Embryonic facial prominence (tissue), 1 donor: ENCODE results near the gene SIRPB1.
"Not testable (repeated sequence)": the region's sequence is repeated elsewhere in the genome, so short reads cannot be mapped to it uniquely, and the experiment has no call there.

ENCODE experiments used
- DNase-seq: peaks from one replicate; pipeline ENCODE4 v3.0.0-alpha.2; 2016; ENCODE audit errors: extremely low spot score

SIRPB1 gene

GRCh38 chr20:1637226-1637625 is 17.4 kb upstream of the SIRPB1 start:
- no peak for DNase-seq

DNA sequence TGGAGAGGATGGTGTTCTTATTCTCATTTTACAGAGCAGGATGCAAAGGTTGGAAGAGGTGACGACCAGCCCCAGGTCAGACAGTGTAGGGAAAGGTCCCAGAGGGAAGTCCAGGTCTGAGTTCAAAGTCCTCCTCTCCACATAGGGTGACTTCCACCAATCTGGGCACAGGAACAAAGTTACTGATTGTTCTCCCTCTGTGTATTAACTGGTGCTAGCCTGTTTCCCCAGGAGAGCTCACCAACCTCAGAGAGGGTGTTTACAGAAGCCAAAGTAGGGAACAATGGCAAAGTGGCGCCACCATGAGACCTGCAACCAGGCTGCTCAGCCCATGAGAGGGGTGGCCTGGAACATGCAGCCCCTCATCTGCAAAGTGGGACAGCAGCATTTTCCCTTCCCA is 16.8 kb upstream of the SIRPB1 start:
- no peak for DNase-seq

DNA sequence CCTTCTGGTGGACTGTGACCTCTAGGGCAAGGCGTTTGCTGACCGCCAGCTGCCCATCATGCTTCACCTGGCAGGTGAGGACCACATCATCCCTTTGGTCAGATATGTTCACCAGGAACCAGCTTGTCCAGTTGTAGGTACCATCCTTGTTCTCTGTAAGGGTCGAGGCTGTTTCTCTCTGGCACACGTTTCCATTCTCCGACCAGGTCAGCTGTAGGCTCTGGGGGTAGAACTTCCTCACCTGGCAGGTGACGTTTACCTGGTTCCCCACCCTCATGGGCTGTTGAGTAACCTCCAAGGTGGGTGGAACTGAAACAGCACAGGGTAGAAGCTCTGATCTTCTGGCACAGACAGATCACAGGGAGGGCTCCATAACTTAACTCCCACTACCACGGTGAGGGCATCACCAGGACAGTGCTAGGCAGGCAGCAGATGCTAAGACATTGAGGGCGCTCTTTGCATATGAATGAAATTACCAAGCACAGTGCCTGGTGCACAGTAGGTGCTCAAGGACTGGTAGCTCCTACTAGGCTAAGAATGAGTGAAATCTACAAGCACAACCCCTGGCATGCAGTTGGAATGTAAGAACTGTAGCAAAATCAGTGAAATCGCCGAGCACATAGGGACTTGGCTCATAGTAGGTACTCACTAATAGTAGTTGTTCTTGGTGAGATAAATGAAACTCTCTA is 15.6 kb upstream of the SIRPB1 start:
- no peak for DNase-seq

DNA sequence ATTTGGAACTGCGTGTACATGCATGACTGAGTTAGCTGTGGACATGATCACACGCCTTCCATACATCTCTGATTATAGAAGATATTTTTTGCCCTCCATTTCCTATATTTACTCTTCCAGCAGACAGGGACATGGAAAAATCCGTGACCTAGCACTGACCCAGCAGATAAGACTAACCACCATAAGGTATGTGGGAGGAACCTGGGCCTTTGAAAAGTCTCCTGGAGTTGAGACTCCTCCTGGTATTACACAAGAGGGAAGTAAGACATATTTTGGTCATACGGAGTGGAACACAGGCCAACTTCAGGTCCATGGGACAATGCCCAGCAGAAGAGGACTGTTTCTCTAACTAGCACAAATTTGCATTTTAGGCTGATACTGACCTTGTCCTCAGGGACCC is 13.7 kb upstream of the SIRPB1 start:
- DNase-seq: no peak

DNA sequence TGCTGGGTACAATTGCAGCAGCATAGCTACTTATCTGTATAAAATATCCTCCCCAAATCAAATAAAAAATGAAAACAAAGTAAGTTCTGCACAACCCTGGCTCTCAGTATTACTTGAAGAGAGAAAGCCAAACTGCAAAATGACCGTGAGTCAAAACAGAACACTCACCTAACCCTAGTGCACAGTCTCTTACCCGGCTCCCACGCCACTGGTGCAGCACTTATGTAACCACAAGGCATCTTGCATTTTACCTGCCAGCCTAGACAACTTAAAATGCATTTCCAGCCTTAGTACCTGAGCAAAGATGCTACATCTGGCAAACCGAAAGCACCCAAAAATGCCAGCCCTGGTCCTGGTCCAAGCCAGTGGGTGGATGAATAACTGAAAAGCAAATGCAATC is 12.4 kb upstream of the SIRPB1 start:
- DNase-seq: no peak

DNA sequence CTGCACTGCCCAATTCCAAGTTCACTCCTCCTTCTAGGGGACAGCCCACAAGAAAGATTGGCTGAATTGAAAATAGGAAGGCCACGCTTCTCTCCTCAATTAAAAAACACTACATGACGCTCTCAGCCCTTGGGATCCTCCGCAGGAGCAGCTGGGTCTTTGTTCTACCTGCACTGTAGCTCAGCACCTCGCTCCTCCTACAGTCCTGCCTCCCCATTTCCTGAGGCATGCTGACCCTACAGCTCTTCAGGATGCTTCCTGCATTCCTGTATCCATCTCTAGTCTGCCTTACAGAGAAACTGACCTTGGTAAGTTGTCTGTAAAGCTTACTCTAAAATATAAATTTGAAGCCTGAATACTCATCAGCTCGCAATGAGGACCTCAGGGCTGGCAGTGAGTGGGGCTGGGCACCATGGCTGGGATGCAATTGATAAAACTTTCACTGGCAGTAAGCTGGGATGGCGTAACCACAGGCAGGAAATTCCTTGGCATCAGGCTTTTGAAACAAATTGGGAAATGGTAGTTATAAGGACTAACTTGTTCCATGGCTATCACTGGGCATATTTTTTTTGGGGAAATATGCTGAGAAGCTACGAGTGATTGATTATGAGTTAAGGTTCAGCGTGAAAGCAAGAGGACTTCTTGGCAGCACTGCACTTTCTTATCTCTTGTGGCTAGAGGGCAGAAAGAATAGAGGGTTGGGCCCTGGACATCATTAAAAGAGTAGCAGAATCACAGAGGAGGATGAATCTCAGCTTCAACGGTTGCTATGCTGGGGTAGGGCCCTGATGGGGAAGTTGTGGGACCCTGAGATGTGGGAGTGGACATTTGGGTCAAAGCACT is 11.7 kb upstream of the SIRPB1 start:
- no peak for DNase-seq

DNA sequence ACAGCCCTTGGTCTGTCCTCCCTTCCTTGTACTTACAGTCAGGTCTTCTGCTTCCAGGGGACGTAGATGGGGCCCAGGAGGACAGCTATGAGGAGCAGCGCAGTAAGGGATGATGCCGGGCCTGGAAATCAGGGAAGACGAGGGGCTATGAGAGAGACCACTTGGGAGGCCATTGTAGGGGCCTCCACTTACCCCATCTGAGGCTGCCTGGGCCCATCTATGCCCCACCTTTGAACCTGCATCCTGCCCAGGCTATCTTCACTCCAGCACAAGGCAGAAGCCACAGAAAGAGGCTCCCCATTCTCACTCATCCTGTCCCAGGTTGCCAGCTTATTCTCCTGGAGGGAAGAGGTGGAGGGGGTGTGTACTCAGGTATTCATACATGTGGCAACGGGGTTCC is 10.4 kb upstream of the SIRPB1 start:
- no peak for DNase-seq

DNA sequence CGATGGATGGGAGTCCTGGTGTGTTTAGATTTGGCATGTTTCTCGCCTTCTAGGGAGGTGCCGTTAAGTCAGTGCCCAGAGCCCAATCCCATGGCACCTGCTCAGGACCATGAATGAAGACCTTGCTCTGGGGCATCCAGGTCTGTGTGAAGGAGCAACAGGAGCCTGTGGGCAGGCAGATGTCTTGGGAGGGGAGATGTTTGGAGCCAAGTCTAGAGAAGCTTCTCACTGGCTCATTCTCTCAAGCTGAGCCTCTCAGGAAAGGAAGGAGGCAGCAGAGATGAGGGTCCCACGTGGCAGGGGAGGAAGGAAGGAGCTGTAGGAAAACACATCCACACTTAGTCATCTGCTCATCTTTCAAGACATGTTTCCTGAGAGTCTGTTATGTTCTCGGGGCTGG is 9.5 kb upstream of the SIRPB1 start:
- DNase-seq: no peak

DNA sequence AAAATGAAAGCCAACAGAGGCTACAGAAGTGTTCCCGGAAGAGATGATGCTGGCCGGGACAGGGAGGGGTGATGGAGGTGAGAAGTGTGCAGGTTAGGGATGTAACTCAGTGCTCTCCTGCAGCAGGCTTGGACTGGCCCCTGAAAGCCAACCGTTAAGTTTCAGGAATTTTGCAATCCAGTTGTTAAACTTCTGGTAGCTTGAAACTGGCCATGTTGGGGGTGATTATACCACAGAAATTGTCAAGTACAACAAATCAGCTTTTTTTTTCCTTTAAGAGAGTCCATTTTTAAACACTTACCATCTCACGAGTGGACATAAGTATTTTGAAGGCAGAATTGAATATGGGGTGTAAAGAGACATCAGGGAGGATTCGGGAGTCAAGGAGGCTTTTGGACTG is 8.8 kb upstream of the SIRPB1 start:
- DNase-seq: no peak

DNA sequence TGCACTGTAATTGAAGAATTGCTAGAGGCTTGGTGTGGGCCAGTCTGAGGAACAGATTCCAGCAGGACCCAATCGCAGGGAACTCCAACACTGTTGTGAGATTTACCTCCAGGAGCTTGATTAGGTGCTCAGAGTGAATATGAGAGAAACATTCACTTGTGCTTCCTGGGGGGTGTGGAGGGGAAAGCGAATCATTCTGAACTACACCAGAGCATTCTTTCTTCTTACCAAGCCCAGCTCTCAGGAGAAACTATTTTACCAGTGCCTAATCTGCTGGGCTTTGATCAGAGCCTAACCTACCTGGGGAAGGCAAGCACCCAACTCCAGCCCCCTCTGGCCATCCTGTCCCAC is 7.4 kb upstream of the SIRPB1 start:
- no peak for DNase-seq

- DNase-seq: no peak
Observed at GRCh38 chr20:1626528-1627199, 6.9 kb upstream of the SIRPB1 start.

GRCh38 chr20:1625083-1625690 is 5.4 kb upstream of the SIRPB1 start:
- no peak for DNase-seq

GRCh38 chr20:1623501-1624205 is 3.8 kb upstream of the SIRPB1 start:
- no peak for DNase-seq

DNA sequence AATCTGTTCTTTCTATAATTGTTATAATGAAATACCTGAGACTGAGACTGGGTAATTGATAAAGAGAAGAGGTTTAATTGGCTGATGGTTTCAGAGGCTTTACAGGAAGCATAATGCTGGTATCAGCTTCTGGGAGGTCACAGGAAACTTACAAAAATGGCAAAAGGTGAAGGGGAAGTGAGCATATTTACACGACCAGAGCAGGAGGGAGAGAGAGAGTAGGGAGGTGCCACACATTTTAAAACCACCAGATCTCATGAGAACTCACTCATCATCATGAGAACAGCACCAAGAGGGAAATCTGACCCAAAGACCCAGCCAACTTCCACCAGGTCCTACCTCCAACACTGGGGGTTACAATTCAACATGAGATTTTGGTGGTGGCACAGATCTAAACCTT is 2.6 kb upstream of the SIRPB1 start:
- DNase-seq: no peak

DNA sequence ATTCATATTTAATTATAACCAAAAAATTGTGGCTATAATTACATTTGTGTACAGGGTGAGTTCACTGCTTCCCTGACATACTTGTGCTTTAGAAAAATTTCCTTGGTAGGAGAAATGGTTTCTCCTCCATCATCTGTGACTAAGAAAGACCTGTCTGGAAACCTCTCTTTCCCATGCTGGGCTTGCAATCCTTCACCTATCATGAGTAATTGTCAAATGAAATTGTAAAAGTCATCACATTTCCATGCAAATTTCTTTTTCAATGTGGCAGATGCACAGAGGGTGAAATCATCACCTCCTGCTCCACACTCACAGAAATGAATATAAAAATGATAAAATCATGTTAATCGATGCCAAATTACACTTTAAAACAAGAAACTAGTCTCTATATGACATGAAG is 1.5 kb upstream of the SIRPB1 start:
- no peak for DNase-seq

DNA sequence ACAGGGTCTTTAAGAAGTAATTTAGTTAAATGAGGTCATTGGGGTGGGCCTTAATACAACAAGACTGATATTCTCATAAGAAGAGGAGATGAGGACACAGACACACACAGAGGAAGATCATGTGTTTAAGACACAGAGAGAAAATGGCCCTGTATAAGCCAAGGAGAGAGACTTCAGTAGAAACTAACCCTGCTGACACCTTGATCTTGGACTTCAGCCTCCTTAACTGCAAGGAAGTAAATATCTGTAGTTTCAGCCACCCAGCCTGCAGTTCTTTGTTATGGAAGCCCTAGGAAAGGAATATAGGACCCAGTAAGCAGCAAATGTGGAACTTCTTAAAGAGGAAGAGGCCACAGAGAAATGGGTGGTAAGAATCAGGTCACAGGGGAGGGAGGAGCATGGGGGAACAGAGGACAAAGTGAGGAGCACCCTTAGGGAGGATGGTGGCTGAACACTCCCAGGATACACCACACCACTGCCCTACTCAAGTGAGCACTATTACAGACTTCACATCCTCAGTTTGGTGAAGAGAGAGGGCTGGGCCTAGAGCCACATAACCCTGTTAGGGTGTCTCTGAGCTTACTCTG is 762 bp downstream of the SIRPB1 start:
- no peak for DNase-seq

DNA sequence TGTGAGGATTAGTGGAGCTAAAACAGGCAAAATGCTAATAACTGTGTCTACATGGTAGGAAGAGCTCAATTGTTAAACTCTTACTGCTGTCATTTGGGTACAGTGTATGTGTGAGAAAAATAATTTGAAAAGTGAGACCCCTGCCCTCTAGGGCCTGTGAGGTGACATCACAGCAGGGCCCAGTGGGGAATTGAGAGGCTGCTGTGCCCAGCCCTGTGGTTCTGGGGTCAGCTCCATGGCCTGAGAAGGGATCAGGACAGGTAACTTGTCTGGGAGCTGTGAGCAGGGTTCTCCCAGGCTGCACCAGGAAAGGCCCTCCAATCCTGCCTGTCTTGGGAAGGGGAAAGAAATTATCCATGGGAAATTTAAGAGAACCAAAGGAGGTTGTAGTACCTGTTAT is 1.3 kb downstream of the SIRPB1 start:
- no peak for DNase-seq

GRCh38 chr20:1616858-1617434 is 2.9 kb downstream of the SIRPB1 start:
- no peak for DNase-seq

DNA sequence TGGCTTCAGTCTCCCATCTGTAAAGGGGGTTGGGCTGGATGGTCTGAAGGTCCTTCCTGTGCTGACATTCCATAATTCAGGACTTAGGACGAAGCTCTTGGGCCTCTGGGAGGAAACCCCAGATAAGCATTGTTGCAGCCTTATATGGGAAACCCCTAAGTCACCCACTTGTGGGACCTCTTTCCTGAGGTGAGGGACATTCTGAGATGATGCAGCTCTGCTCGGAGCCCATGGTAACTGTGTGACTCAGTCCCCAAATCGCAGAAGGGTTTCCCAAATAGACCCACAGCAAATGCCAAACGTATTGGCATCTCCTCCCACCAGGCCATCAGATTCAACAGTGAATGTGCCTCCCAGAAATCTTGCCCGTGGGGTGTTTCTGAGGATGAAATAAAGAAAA is 9.4 kb downstream of the SIRPB1 start:
- not testable (repeated sequence) for DNase-seq

DNA sequence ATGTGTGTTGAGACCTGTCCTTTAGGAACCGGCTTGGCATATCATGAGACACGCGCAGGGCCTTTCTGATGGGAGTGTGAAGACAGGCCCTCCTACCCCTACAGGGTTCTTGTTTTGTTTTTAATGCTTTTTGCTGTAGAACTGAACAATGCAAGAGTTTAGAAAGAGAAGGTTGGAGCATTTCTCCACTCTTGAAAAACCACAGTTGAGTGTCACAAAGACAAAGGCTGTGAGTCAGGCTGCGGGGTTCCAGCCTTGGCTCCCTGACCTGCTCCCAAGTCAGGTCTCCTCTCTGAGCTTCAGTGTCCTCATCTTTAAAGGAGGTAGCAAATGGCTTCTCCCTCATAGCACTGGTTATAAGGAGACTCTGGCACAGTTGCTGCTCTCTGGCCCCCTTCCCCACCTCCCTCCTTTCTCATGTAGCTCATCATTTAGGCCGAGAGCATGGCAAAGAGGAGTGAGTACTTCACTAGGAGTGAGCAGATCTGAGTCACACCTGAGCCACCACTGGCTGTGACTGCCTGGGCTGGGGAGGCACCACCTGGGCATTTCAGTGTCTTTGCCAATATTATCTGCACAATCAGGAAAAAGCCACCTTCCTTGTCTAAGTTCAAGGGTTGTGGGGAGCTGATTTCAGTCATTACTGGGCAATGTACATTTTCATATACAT is 11.0 kb downstream of the SIRPB1 start:
- DNase-seq: not testable (repeated sequence)

GRCh38 chr20:1600736-1601135 is 19.1 kb downstream of the SIRPB1 start:
- no peak for DNase-seq
